Common myeloid progenitor, CD34-positive (primary cell): ENCODE results near the gene ZNFX1.
A peak's percentile ranks its signal among the peaks of the same experiment; 100 is the strongest.

Experiments used
- CTCF ChIA-PET: fragments of 350-600 bp; sonication (Branson Sonifier 250); formaldehyde crosslinking; loops from one replicate; lab custom pipeline; 2021; ENCODE audit warnings: antibody characterized with exemption; lab: Charles Lee
- POLR2A ChIA-PET: fragments of 350-600 bp; sonication (Branson Sonifier 250); formaldehyde crosslinking; loops from one replicate; lab custom pipeline; 2021; ENCODE audit warnings: antibody characterized with exemption; lab: Charles Lee
- DNase-seq, 3 donors: peaks; one replicate each; pipeline versions ENCODE4 v3.0.0 to v3.0.0-alpha.2; 2013
- H3K27ac ChIP-seq, 2 experiments: 1 replicate in 1 of 2; 2 replicates in 1 of 2; pipeline ENCODE4 v1.7.0; 2013; ENCODE audit warnings: inconsistent platforms in 2 of 2, low read length in 2 of 2, mild to moderate bottlenecking in 2 of 2, low read depth in 1 of 2, moderate library complexity in 1 of 2; ENCODE audit not compliant: severe bottlenecking in 2 of 2, insufficient read depth in 1 of 2, poor library complexity in 1 of 2
- H3K27me3 ChIP-seq, 5 experiments: replicated peaks in 2 of 5; 1 replicate in 3 of 5; 2 replicates in 2 of 5; pipeline versions ENCODE4 v1.6.1 to v1.7.0; 2013; ENCODE audit warnings: low read length in 4 of 5, mild to moderate bottlenecking in 2 of 5, moderate library complexity in 2 of 5, inconsistent platforms in 1 of 5; ENCODE audit not compliant: insufficient read depth in 5 of 5, control insufficient read depth in 4 of 5
- H3K36me3 ChIP-seq, 4 experiments: 1 replicate in 2 of 4; 2 replicates in 2 of 4; pipeline versions ENCODE4 v1.6.1 to v1.7.0; 2013; ENCODE audit warnings: low read length in 3 of 4, control low read depth in 1 of 4, mild to moderate bottlenecking in 1 of 4; ENCODE audit not compliant: control insufficient read depth in 4 of 4, insufficient read depth in 4 of 4
- H3K4me1 ChIP-seq, 4 experiments: 1 replicate in 3 of 4; 2 replicates in 1 of 4; pipeline versions ENCODE4 v1.6.1 to v1.7.1; 2013; ENCODE audit warnings: low read length in 3 of 4, mild to moderate bottlenecking in 3 of 4, control low read depth in 1 of 4, inconsistent platforms in 1 of 4, moderate library complexity in 1 of 4; ENCODE audit not compliant: control insufficient read depth in 4 of 4, insufficient read depth in 4 of 4; ENCODE audit errors: control extremely low read depth in 1 of 4
- H3K4me3 ChIP-seq, 7 experiments: 1 replicate in 4 of 7; 2 replicates in 3 of 7; pipeline versions ENCODE4 v1.5.1 to v1.7.0; 2013; ENCODE audit warnings: mild to moderate bottlenecking in 7 of 7, low read length in 6 of 7, moderate library complexity in 6 of 7, inconsistent platforms in 2 of 7, low read depth in 2 of 7, control low read depth in 1 of 7; ENCODE audit not compliant: insufficient read depth in 4 of 7, control insufficient read depth in 1 of 7; ENCODE audit errors: extremely low read depth in 1 of 7
- H3K9me3 ChIP-seq, 5 experiments: 1 replicate in 4 of 5; 2 replicates in 1 of 5; pipeline versions ENCODE4 v1.6.1 to v1.7.1; 2013; ENCODE audit warnings: low read length in 4 of 5, mild to moderate bottlenecking in 2 of 5, inconsistent platforms in 1 of 5, low read depth in 1 of 5, moderate library complexity in 1 of 5; ENCODE audit not compliant: control insufficient read depth in 4 of 5, insufficient read depth in 2 of 5; ENCODE audit errors: control extremely low read depth in 1 of 5
- WGBS: methylation state at CpG from one replicate; pipeline ENCODE4 v1.1.5; 2013; ENCODE audit not compliant: insufficient coverage; 5-methylcytosine and 5-hydroxymethylcytosine counted together

Gene ZNFX1

DNA sequence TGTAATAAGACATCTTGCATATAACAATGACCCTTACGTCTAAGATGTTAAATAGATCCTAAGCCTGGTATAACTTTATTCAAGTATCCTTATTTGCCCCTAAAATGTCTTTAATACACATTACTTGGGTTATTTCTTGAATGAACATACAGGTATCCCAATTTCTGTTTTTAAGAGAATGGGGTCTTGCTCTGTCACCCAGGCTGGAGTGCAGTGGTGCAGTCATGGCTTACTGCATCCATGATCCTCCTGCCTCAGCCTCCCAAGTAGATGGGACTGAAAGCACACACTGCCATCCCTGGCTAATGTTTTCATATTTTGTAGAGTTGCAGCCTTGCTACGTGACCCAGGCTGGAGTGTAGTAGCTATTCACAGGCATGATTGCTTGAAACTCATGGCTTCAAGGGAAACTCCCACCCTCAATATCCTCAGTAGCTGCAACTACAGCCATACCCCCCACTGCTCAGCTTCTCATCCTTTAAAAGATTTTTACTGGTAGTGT is 10.4 kb upstream of the ZNFX1 start:
- POLR2A ChIA-PET, result interaction anchor here (2.2 kb wide), 1 partner anchor 10 kb away, joined by 16 read pairs; the partner anchor contains the start of gene ZNFX1
- CTCF ChIA-PET, result interaction anchor here (1.2 kb wide), 1 partner anchor 8 kb away, joined by 4 read pairs; no protein-coding TSS in a partner anchor
- peaks cover 0 to 6% (median 0%) of the 10 kb centered on the region in 4 experiments for H3K4me1 ChIP-seq
- H3K27ac ChIP-seq, result no peak overlapping the region
- WGBS, result no CpG with 5 or more reads among the region's 2 CpGs
- no peak overlapping the region for H3K4me3 ChIP-seq
- peaks cover 11 to 48% (median 41%) of the 10 kb centered on the region in 5 experiments for H3K9me3 ChIP-seq
- no peaks in the 10 kb centered on the region for H3K27me3 ChIP-seq
- peaks cover 64 to 98% (median 80%) of the 10 kb centered on the region in 4 experiments for H3K36me3 ChIP-seq
- DNase-seq, result peak in 1 of 3 donors; percentile 9

DNA sequence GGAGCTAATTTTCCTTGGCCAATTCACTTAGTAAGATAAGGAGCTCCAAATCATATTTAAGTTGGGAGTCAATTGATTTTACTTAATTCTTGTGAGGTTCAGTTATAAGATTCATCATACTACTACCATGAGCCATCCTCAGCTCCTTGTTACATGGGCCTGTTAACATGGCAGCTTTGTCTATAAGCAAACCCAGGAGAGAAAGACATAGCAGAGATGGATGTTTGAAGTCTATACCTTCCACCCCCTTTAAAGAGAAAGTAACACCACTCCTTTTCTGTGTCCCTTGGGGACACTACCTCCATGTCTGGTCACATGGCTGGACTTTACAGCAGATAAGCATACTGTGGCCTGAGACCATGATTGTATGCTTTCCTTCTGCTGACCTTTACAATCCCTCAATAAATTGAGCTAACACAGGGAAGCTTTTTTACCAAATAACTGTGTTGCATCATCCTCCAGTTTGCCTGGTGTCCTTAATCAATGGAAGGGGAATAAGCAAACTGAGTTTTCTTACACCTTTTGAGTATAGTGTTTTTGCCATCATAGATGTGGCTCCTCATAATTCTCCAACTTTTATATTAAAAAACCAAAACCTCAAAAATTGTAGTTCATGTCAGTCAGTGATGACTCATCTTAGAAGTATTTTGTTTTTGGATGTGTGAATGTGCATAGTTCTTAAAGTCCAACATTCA is 9.8 kb upstream of the ZNFX1 start:
- peak overlapping the region in 1 of 7 experiments; percentile 28 for H3K4me3 ChIP-seq
- peaks cover 11 to 49% (median 45%) of the 10 kb centered on the region in 5 experiments for H3K9me3 ChIP-seq
- H3K27me3 ChIP-seq, result no peaks in the 10 kb centered on the region
- ChIA-PET POLR2A (interaction anchor here (0.8 to 2.2 kb wide), 2 partner anchors 9 to 15 kb away, joined by 3 to 16 read pairs; partner anchors contain the start of gene ZNFX1), CTCF (interaction anchor here (0.7 to 1.5 kb wide), 6 partner anchors 8 to 30 kb away, joined by 3 to 6 read pairs (median 4); no protein-coding TSS in a partner anchor)
- H3K4me1 ChIP-seq, result peaks cover 0 to 12% (median 0%) of the 10 kb centered on the region in 4 experiments
- no peak overlapping the region for H3K27ac ChIP-seq
- peaks cover 69 to 98% (median 86%) of the 10 kb centered on the region in 4 experiments for H3K36me3 ChIP-seq
- DNase-seq, result peak in 1 of 3 donors; percentile 16

DNA sequence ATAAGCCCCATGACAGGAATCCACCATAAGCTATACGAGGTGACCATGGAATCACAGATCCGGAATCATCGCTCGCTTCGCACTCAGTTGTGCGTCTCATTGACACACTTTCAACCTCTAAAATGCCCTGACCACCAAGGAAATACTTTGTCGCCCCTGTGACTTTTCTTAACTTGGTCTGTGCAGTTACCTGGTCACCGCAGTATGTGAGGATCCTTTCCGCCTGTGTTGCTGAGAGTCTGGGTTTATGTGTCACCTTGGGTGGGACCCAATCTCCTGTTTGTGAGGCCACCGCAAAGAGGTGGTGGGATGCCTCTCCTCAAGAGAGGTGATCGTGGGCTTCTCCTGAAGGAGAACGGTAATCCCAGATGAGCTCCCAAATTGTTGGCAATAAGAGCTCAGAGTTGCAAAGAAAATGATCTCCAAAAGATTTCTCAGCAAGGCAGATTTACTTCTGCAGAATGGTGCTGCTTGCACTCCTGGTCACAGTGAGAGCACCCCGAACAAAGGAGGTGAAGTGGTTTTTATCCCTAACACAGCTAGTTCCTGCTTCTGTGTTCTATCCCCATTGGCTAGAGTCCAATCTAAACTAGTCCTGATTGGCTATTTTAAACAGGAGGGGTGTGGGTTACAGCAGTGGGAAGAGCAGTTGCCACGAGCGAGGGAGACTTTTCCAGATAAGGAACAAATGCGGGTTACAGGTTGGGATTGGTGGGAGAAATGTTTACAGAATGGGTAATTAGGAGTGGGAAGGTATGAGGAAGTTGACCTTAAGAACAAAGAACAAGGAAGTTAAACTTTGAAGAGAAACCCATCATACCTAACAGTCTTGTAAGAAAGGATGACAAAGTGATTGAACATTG is 9.1 kb upstream of the ZNFX1 start:
- ChIA-PET POLR2A (interaction anchor here (0.8 to 2.2 kb wide), 2 partner anchors 8 to 16 kb away, joined by 3 to 16 read pairs; partner anchors contain the start of gene ZNFX1), CTCF (interaction anchor here (0.7 to 1.5 kb wide), 5 partner anchors 10 to 31 kb away, joined by 3 to 6 read pairs (median 3); no protein-coding TSS in a partner anchor)
- peak in 2 of 3 donors; percentile 50 to 60 for DNase-seq
- H3K27ac ChIP-seq, result no peak overlapping the region
- H3K4me3 ChIP-seq, result peak overlapping the region in 2 of 7 experiments; percentile 3 to 28
- H3K9me3 ChIP-seq, result peaks cover 11 to 57% (median 53%) of the 10 kb centered on the region in 5 experiments
- H3K36me3 ChIP-seq, result peaks cover 74 to 99% (median 88%) of the 10 kb centered on the region in 4 experiments
- H3K27me3 ChIP-seq, result no peaks in the 10 kb centered on the region
- peaks cover 0 to 20% (median 0%) of the 10 kb centered on the region in 4 experiments for H3K4me1 ChIP-seq
- WGBS, result 98% methylated on average over 13 of the region's 16 CpGs

DNA sequence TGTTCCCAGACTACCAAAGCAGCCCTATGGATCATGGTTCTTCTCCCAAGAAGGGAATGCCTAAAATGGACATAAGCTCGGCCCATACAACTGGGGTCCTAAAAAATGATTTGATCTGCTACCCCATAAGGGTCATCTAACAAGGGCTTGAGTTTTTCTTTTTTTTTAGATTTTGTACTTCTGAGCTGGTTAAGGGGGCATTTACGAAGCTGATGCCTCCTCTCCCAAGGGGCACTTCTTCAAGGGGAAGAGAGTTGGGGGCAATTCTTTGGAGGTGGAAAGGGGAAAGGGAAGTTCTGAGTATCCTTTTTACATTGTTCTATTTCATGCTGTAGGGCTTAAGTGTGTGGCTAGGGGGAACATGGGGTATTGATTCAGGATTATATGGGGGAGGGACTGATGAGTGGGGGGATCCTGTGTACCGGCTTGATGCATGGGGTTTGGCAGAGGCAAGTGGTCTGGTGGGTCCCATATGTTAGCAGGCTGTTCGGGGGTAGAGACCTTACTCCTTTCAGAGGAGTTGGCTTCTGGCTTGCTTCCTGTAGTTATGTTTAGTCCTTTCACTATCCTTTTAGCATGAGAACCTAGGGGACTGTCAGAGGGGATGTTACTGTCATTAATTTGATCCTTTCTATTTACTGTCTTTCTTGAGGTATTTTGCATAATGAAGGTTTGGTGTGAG is 8.1 kb upstream of the ZNFX1 start:
- no peak for DNase-seq
- ChIA-PET CTCF (interaction anchor here (0.6 to 1.0 kb wide), 2 partner anchors 17 to 30 kb away, joined by 3 read pairs; no protein-coding TSS in a partner anchor), POLR2A (interaction anchor here (0.8 to 2.2 kb wide), 2 partner anchors 7 to 37 kb away, joined by 3 to 16 read pairs; partner anchors contain the start of gene ZNFX1)
- 100% methylated on average over 3 of the region's 4 CpGs for WGBS
- Histone ChIP-seq H3K4me3 (peak overlapping the region in 1 of 7 experiments; percentile 16), H3K4me1 (peaks cover 0 to 25% (median 0%) of the 10 kb centered on the region in 4 experiments), H3K27me3 (no peaks in the 10 kb centered on the region), H3K36me3 (peaks cover 81 to 100% (median 91%) of the 10 kb centered on the region in 4 experiments), H3K27ac (no peak overlapping the region), H3K9me3 (peaks cover 12 to 66% (median 61%) of the 10 kb centered on the region in 5 experiments)

DNA sequence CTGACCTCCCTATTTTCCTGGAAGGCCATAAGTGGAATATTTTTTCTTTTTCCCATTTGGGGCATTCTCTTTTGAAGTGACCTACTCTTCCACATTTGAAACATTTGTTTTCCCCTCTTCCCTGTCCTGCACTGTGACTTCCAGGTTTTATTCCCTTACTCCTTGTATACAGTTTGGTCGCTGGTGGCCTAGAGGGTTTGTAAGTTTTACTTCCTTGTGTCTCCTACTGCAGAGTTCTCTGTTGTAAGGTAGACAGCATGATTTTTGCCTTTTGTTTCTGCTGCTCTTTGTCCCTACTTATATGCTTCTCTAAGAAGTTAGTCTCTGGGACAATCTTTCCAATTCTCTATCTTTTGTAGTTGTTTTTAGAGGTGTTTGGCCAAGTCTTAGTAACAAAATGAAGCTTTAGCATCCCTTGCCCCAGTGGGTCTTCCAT is 7.4 kb upstream of the ZNFX1 start:
- 100% methylated on average over 1 of the region's 1 CpG for WGBS
- CTCF ChIA-PET, result interaction anchor here (0.6 to 1.0 kb wide), 2 partner anchors 18 to 30 kb away, joined by 3 read pairs; no protein-coding TSS in a partner anchor
- Histone ChIP-seq H3K4me1 (peaks cover 0 to 25% (median 0%) of the 10 kb centered on the region in 4 experiments), H3K27ac (no peak overlapping the region), H3K4me3 (peak overlapping the region in 2 of 7 experiments; percentile 10 to 16), H3K9me3 (peaks cover 14 to 73% (median 67%) of the 10 kb centered on the region in 5 experiments), H3K36me3 (peaks cover 82 to 100% (median 92%) of the 10 kb centered on the region in 4 experiments), H3K27me3 (no peaks in the 10 kb centered on the region)
- no peak for DNase-seq
- POLR2A ChIA-PET, result interaction anchor here (0.8 kb wide), 1 partner anchor 38 kb away, joined by 3 read pairs; no protein-coding TSS in a partner anchor

DNA sequence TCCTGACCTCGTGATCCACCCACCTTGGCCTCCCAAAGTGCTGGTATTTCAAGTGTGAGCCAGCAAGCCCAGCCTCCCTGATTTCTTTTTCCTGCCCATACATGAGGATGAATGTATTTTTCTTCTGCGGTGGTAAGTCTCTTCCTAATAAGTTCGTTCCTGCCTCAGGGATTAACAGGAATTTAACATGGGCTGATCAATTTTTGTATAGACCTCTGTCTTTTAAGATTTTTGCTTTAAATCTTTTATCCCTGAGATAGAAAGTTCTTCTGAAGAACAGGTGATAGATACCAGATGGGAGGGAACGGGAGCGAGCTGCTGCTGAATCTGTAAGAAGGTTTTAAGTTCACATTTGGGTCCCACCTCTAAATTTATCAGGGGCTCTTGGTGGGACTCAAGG is 7.0 kb upstream of the ZNFX1 start:
- no peaks in the 10 kb centered on the region for H3K27me3 ChIP-seq
- ChIA-PET POLR2A (interaction anchor here (0.8 kb wide), 1 partner anchor 39 kb away, joined by 3 read pairs; no protein-coding TSS in a partner anchor), CTCF (no interaction called here)
- H3K4me1 ChIP-seq, result peaks cover 0 to 28% (median 3%) of the 10 kb centered on the region in 4 experiments
- DNase-seq, result no peak
- H3K4me3 ChIP-seq, result peak overlapping the region in 1 of 7 experiments; percentile 10
- peaks cover 82 to 100% (median 93%) of the 10 kb centered on the region in 4 experiments for H3K36me3 ChIP-seq
- 100% methylated on average over 2 of the region's 5 CpGs for WGBS
- no peak overlapping the region for H3K27ac ChIP-seq
- H3K9me3 ChIP-seq, result peaks cover 17 to 77% (median 68%) of the 10 kb centered on the region in 5 experiments
